Right atrium auricular region (tissue), 2 donors: Measurements from ENCODE around the gene XRRA1. TPM values are rescaled to one million over a fixed set of nuclear protein-coding genes. Genes with fewer than 3 reads are reported as not detected.

ENCODE experiments used
- DNase-seq: peaks from one replicate; pipeline ENCODE4 v3.0.0-alpha.2; 2019; ENCODE audit warnings: low spot score
- H3K27ac ChIP-seq, 2 donors: fragments of 200-600 bp; sonication (generic); 1 replicate in 1 of 2; 2 replicates in 1 of 2; pipeline ENCODE4 v1.5.1; 2016 to 2019
- H3K27me3 ChIP-seq, 2 donors: fragments of 200-600 bp; sonication (generic); one replicate each; pipeline versions ENCODE4 v1.5.1 to v1.6.0; 2017 to 2019
- H3K36me3 ChIP-seq: fragments of 200-600 bp; sonication (generic); one replicate; pipeline ENCODE4 v1.5.1; 2016
- H3K4me1 ChIP-seq, 2 donors: fragments of 200-600 bp; sonication (generic); one replicate each; pipeline versions ENCODE4 v1.5.1 to v1.6.0; 2017 to 2019
- H3K4me3 ChIP-seq, 2 donors: fragments of 200-600 bp; sonication (generic); 1 replicate in 1 of 2; 2 replicates in 1 of 2; pipeline ENCODE4 v1.5.1; 2017 to 2019; ENCODE audit warnings: mild to moderate bottlenecking in 1 of 2, moderate library complexity in 1 of 2
- H3K9me3 ChIP-seq, 2 donors: fragments of 200-600 bp; sonication (generic); one replicate each; pipeline ENCODE4 v1.5.1; 2019
- CTCF ChIP-seq, 2 donors: fragments of 200-600 bp; sonication (generic); IDR thresholded peaks; one replicate each; pipeline ENCODE4 v1.5.1; 2019; ENCODE audit warnings: antibody characterized with exemption in 2 of 2
- total RNA-seq, 2 donors: library from RNA; depleted of rRNA; stranded (reverse); fragments of >200 nt; gene quantifications; one replicate each; pipeline ENCODE4 v1.1.0, GENCODE V29; 2016

The XRRA1 gene
- total RNA-seq, 2 donors from 2014 or later, result 6.8 to 8.1 TPM

GRCh38 chr11:74909812-74910211, 39.1 kb downstream of the XRRA1 start:
- no peak for TF ChIP-seq CTCF (IDR thresholded peaks at IDR 0.05)
- peaks cover 20% of the 10 kb centered on the region for H3K36me3 ChIP-seq

GRCh38 chr11:74909385-74909784, 39.5 kb downstream of the XRRA1 start:
- TF ChIP-seq CTCF (IDR thresholded peaks at IDR 0.05), result no peak
- DNase-seq, result no peak
- no peaks in the 10 kb centered on the region for H3K27me3 ChIP-seq
- peaks cover 20% of the 10 kb centered on the region for H3K36me3 ChIP-seq
- no peaks in the 10 kb centered on the region for H3K4me1 ChIP-seq
- no peak overlapping the region for H3K4me3 ChIP-seq
- H3K27ac ChIP-seq, result no peak overlapping the region
- H3K9me3 ChIP-seq, result no peaks in the 10 kb centered on the region

More at GRCh38 chr11:74909812-74910211, 39.1 kb downstream of the XRRA1 start:
- no peaks in the 10 kb centered on the region for H3K4me1 ChIP-seq
- DNase-seq, result no peak
- no peaks in the 10 kb centered on the region for H3K27me3 ChIP-seq
- no peaks in the 10 kb centered on the region for H3K9me3 ChIP-seq
- no peak overlapping the region for H3K4me3 ChIP-seq
- H3K27ac ChIP-seq, result no peak overlapping the region

- TF ChIP-seq CTCF (IDR thresholded peaks at IDR 0.05), result no peak
- Histone ChIP-seq H3K27ac (peak overlapping the region in 1 of 2 donors; percentile 36), H3K4me3 (no peak overlapping the region), H3K9me3 (peaks cover 6 to 18% of the 10 kb centered on the region in 2 donors), H3K36me3 (peaks cover 13% of the 10 kb centered on the region), H3K4me1 (no peaks in the 10 kb centered on the region), H3K27me3 (no peaks in the 10 kb centered on the region)
- no peak for DNase-seq
Measured at GRCh38 chr11:74905326-74905725, 43.6 kb downstream of the XRRA1 start.

GRCh38 chr11:74902342-74902741, 46.5 kb downstream of the XRRA1 start:
- no peaks in the 10 kb centered on the region for H3K36me3 ChIP-seq
- peaks cover 6 to 34% of the 10 kb centered on the region in 2 donors for H3K9me3 ChIP-seq

GRCh38 chr11:74896311-74896710, 52.6 kb downstream of the XRRA1 start:
- DNase-seq, result no peak
- Histone ChIP-seq H3K9me3 (peaks cover 6 to 29% of the 10 kb centered on the region in 2 donors), H3K27me3 (no peaks in the 10 kb centered on the region), H3K4me1 (no peaks in the 10 kb centered on the region), H3K4me3 (no peak overlapping the region), H3K36me3 (no peaks in the 10 kb centered on the region), H3K27ac (no peak overlapping the region)
- no peak for TF ChIP-seq CTCF (IDR thresholded peaks at IDR 0.05)

More at GRCh38 chr11:74902342-74902741, 46.5 kb downstream of the XRRA1 start:
- Histone ChIP-seq H3K27ac (no peak overlapping the region), H3K27me3 (no peaks in the 10 kb centered on the region), H3K4me1 (no peaks in the 10 kb centered on the region), H3K4me3 (no peak overlapping the region)
- no peak for DNase-seq
- TF ChIP-seq CTCF (IDR thresholded peaks at IDR 0.05), result no peak
